ENCODE results near the gene ETV3.

DNA sequence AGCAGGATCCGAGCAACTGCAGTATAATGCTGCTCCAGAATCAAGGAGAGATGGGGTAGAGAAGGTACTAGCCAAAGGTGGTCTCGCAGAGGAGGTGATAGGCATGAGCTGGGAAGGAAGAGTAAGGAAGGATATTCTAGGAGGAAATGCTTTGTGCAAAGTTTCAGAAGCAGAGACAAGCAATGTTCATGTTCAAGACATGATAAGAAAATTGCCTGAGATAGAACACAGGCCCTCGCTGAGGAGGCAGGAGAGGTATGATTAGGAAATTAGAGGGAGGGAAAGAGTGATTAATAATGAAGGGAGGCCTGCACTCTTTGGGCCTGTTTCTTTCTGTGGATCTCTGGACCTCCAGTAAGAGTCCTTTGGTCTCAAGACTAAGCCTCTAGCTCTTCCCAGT is 12.9 kb upstream of the ETV3 start:
- TF ChIP-seq CTCF (IDR thresholded peaks at IDR 0.05; ENCODE audit: borderline replicate concordance, extremely low read depth, low read length, poor library complexity, severe bottlenecking) = no peak
- no peak for TF ChIP-seq EZH2 (IDR thresholded peaks at IDR 0.05; ENCODE audit: borderline replicate concordance, low read depth, low read length, severe bottlenecking)

Data from DND-41 (cell line).